AG10803 (cell line): Measurements from ENCODE around the gene PACSIN2.

Experiments
- DNase-seq: peaks from one replicate; pipeline ENCODE4 v3.0.0; 2010; ENCODE audit warnings: low read depth
- H3K4me3 ChIP-seq: 2 replicates; pipeline ENCODE4 v1.5.1; 2011; ENCODE audit warnings: mild to moderate bottlenecking, low read length, control low read depth
- TF ChIP-seq, protein P1 (sequence below): conservative IDR thresholded peaks from 2 replicates; pipeline ENCODE4 v1.5.1; 2011; ENCODE audit warnings: mild to moderate bottlenecking, low read length, control low read depth, inconsistent platforms

PACSIN2 gene

DNA sequence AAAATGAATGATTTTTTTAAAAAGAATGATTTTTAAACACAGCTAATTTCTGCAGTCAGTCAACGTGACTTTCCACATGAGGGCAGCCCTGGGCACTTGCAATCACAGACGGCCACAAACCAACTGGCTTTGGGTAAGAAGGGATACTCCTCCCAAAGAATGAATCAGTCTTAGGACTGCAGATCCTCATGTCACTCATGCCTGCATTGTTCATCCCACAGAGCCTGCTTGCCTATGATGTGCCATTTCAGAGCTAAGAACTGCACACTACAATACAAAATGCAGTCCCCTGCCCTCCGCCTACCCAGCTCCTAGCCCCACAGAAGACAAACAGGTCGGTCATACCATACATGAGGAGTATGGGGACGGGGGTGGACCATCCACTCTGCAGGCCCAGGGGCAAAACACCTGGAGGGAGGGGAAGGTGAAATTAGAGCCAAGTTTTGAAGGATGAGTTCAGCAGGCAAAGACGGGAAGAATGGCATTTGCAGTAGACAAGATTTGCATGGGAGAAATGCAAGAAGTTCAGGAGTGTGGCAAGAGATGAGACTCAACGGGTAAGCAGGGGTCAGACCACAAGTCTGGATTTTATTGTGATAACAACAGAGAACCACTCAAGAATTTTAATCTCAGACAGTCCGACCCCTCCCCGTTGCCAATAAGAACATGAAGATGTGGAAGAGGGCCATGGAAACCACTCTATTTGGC, 24.7 kb downstream of the PACSIN2 start:
- no peak overlapping the region for H3K4me3 ChIP-seq
- TF ChIP-seq, protein P1, sequence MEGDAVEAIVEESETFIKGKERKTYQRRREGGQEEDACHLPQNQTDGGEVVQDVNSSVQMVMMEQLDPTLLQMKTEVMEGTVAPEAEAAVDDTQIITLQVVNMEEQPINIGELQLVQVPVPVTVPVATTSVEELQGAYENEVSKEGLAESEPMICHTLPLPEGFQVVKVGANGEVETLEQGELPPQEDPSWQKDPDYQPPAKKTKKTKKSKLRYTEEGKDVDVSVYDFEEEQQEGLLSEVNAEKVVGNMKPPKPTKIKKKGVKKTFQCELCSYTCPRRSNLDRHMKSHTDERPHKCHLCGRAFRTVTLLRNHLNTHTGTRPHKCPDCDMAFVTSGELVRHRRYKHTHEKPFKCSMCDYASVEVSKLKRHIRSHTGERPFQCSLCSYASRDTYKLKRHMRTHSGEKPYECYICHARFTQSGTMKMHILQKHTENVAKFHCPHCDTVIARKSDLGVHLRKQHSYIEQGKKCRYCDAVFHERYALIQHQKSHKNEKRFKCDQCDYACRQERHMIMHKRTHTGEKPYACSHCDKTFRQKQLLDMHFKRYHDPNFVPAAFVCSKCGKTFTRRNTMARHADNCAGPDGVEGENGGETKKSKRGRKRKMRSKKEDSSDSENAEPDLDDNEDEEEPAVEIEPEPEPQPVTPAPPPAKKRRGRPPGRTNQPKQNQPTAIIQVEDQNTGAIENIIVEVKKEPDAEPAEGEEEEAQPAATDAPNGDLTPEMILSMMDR = peak; percentile 74
- DNase-seq = peak; percentile 92

DNA sequence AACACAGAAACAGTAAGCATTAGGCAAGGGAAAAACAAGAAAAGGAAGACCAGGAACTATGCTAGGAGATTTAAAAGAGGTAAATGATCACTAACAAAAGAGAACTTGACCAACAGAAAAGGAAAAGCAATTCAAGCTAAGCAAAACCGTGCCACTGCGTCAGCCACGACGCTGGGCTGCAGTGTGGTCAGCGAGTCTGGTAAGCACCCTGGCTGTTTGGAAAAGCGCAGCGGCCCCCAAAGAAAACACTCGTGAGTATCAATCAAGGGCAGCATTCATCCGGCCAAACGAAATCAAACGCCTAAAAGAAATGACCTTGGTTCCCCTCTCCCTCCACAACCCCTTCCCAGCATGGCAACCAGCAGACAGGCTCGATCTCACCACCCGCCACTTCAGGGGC, 28.8 kb downstream of the PACSIN2 start:
- TF ChIP-seq, protein P1 = no peak
- DNase-seq = no peak
- no peak overlapping the region for H3K4me3 ChIP-seq

DNA sequence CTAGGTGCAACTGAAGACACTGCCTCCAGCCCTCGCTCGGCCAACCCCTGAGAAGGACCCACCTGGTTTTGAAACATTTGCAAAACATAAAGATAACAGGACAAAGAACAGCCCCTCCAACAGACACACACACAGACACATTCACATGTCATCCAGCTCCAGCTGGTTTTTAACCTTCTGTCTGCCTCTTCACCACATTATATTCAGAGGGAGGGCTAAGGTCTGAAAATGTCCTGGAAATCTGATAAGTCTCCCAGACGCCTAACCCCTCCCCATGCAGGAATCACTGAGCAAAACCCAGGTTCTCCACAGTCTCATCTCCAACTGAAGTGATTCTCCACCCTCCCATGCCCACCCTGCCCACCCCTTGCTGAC, 29.4 kb downstream of the PACSIN2 start:
- DNase-seq = no peak
- TF ChIP-seq, protein P1 = no peak
- H3K4me3 ChIP-seq = no peak overlapping the region

DNA sequence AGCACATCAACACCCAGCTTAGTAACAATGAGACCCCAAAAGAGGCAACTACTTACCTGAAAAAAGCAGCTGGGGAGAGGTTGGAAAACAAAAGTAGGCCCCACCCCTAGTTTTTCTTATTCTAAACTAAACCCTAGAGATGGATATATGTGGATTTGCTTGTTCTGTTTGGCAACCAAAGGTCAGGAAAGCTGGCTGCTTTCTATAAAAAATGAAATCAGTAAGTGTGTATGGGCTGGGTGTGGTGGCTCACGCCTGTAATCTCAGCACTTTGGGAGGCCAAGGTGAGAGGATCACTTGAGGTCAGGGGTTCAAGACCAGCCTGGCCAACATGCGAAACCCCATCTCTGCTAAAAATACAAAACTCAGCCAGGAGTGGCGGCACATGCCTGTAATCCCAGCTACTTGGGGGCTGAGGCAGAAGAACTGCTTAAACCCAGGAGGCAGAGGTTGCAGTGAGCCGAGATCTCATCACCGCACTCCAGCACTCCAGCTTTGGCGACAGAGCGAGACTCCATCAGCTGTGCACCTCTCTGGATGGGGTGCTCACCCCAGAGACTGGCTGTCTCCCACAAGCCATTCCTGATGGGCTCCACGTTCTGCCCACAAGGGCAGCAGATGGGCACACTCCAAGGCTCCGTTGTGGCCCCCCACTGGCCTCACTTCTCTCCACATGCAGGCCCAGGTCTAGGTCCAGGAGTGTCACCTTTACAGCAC, 30.0 kb downstream of the PACSIN2 start:
- TF ChIP-seq, protein P1 = no peak
- no peak for DNase-seq
- no peak overlapping the region for H3K4me3 ChIP-seq

DNA sequence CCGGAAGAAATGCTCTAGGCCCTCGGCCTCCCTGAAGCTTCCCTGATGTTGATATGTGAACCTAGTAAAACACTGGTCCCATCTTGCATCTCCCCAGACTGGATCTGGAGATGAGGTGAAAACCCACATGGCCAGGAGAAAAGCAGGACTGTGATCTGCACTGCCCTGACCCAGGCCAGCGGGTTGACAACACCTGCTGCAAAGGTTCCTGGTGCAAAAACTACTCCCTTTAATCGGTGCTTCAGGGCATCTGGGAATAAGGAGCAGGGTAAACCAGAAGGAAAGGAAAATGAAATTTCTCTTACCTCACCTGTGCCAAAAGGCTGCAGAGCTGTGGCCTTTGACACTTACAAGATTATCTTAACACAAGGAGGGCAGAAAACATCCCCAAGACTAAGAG, 30.6 kb downstream of the PACSIN2 start:
- DNase-seq = no peak
- TF ChIP-seq, protein P1 = no peak
- H3K4me3 ChIP-seq = no peak overlapping the region

DNA sequence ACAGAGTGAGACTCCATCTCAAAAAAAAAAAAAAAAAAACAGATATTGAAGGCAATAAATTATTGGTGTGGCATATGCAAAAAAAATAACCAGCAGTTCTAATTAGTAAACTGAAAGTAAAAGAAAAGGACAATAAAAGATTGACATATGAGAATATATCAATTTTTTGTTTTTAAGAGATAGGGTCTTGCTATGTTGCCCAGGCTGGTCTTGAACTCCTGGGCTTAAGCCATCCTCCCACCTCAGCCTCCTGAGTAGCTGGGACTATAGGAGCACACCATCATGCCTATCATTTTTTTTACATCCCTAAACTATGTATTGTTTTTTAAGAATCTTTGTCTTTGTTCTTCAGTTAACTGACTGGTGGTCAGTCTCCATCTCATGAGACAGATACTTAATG, 31.5 kb downstream of the PACSIN2 start:
- no peak overlapping the region for H3K4me3 ChIP-seq
- DNase-seq = no peak
- TF ChIP-seq, protein P1 = no peak

DNA sequence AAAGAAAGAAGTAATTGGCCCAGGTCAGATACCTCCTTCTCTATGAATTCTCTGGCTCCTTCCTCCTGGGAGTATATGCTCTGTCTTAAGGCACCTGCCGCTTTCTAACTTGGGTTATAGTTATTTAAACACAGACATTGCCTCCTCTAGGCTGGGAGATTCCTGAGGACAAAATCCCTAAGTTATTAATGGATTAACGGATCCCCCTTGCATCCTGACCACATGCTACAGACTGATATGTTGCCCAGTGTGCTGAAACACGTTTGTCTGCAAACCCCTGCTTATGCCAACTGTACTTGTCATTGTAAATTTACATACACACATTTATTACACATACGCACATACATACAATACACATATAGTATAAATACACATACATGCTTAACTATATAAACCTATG, 35.3 kb downstream of the PACSIN2 start:
- no peak for DNase-seq
- TF ChIP-seq, protein P1 = no peak
- H3K4me3 ChIP-seq = no peak overlapping the region
